Measurements from ENCODE around the gene MEF2D.

GRCh38 chr1:156533568-156534220, 33.1 kb upstream of the MEF2D start:
- TF ChIP-seq CTCF (conservative IDR thresholded peaks at IDR 0.05; ENCODE audit: low read length) (no peak), EZH2phosphoT487 (IDR thresholded peaks at IDR 0.05; ENCODE audit: borderline replicate concordance) (no peak)
